ENCODE data around the gene CAMK2A. TPM values are rescaled to one million over a fixed set of nuclear protein-coding genes. Genes with fewer than 3 reads are reported as not detected.

CAMK2A gene
- total RNA-seq, 1 donor from 2014 or later = 1.2 TPM

DNA sequence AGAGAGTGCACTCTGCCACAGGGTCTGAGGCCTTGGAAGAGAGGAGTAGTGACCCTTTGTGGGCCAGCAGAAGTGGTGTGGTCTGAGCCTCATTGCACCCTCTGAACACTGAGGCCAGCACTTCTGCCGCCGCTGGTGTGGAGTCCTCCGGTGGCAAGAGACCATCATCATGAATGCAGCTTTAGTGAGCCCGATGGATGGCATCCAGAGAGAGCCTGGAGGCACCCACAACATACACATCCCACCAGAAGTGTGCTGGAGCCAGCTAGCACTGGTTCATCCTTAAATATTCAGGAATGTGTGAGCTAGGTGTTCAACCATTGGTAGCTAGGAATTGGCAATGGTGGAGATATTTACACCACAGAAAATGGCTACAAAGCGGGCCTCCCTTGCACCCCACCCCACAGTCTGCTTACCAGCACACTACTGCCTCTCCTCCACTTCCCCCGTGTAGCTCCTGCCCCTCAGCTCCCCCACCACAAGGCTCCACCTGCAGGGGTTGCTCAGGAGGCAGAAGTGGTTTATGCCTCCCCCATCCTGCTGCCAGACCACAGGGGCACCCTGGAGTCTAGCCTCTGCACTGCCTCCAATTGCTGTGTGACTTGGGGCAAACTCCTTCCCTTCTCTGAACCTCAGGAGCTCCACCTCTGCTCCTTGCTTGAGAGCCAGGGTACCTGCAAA lies 83.3 kb downstream of the CAMK2A start:
- FAIRE-seq (no peak), DNase-seq (ENCODE audit: low read depth) (no peak)
- no peaks in the 10 kb centered on the region for H3K79me2 ChIP-seq (ENCODE audit: insufficient read depth, low read length)
- Mint-ChIP-seq H3K27ac (ENCODE audit: unreplicated experiment) (no peak overlapping the region), H3K27me3 (ENCODE audit: low read depth, unreplicated experiment) (peaks cover 17% of the 10 kb centered on the region), H3K4me3 (ENCODE audit: unreplicated experiment) (no peak overlapping the region), H3K4me1 (ENCODE audit: low read depth, unreplicated experiment) (peaks cover 15% of the 10 kb centered on the region), H3K9me3 (ENCODE audit: unreplicated experiment) (peaks cover 1% of the 10 kb centered on the region), H3K36me3 (ENCODE audit: low read depth, unreplicated experiment) (no peaks in the 10 kb centered on the region)
- no peak for TF ChIP-seq EZH2 (IDR thresholded peaks at IDR 0.05; ENCODE audit: insufficient read depth, low read length)
- TF ChIP-seq, protein P1, sequence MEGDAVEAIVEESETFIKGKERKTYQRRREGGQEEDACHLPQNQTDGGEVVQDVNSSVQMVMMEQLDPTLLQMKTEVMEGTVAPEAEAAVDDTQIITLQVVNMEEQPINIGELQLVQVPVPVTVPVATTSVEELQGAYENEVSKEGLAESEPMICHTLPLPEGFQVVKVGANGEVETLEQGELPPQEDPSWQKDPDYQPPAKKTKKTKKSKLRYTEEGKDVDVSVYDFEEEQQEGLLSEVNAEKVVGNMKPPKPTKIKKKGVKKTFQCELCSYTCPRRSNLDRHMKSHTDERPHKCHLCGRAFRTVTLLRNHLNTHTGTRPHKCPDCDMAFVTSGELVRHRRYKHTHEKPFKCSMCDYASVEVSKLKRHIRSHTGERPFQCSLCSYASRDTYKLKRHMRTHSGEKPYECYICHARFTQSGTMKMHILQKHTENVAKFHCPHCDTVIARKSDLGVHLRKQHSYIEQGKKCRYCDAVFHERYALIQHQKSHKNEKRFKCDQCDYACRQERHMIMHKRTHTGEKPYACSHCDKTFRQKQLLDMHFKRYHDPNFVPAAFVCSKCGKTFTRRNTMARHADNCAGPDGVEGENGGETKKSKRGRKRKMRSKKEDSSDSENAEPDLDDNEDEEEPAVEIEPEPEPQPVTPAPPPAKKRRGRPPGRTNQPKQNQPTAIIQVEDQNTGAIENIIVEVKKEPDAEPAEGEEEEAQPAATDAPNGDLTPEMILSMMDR (IDR thresholded peaks at IDR 0.05; ENCODE audit: insufficient read depth, low read depth, low read length) = no peak
- no peaks in the 10 kb centered on the region for H3K36me3 ChIP-seq (ENCODE audit: insufficient read depth, low read length)
- peaks cover 2% of the 10 kb centered on the region for H3K27me3 ChIP-seq (ENCODE audit: insufficient read depth, low read length)
- H2AFZ ChIP-seq (ENCODE audit: low read depth, low read length) = no peak overlapping the region
- no peaks in the 10 kb centered on the region for H4K20me1 ChIP-seq (ENCODE audit: insufficient read depth, low read length)
- no peak overlapping the region for H3K9ac ChIP-seq (ENCODE audit: low read length)
- H3K27ac ChIP-seq (ENCODE audit: low read depth, low read length) = no peak overlapping the region
- H3K9me3 ChIP-seq (ENCODE audit: insufficient read depth, low read depth, low read length) = no peaks in the 10 kb centered on the region
- no peak overlapping the region for H3K4me3 ChIP-seq (ENCODE audit: insufficient read depth, low read depth, low read length)
- H3K4me1 ChIP-seq (ENCODE audit: insufficient read depth, low read length) = peaks cover 16% of the 10 kb centered on the region
- no peak overlapping the region for H3K4me2 ChIP-seq (ENCODE audit: low read length)

DNA sequence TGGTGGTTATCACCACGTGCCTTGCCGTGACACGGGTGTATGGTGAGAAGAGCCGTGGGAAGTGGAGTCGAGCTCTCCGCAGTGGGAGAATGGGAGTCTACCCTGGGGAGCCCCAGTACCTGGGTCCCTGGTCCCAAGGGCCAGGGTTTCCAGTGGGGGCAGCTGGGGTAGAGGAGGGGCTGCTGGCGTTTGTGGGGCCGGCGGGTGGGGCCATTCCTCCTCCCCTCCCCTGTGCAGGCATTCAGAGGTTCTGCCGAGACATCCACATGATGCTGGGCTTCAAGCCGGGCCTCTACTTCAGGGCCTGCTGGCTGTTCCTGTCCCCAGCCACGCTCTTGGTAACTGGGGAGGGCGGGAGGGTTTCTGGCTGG lies 85.0 kb downstream of the CAMK2A start:
- Histone ChIP-seq H3K27me3 (ENCODE audit: insufficient read depth, low read length) (peaks cover 7% of the 10 kb centered on the region), H3K36me3 (ENCODE audit: insufficient read depth, low read length) (no peaks in the 10 kb centered on the region), H3K79me2 (ENCODE audit: insufficient read depth, low read length) (no peaks in the 10 kb centered on the region), H3K9ac (ENCODE audit: low read length) (no peak overlapping the region), H2AFZ (ENCODE audit: low read depth, low read length) (no peak overlapping the region), H3K4me1 (ENCODE audit: insufficient read depth, low read length) (peaks cover 14% of the 10 kb centered on the region), H4K20me1 (ENCODE audit: insufficient read depth, low read length) (no peaks in the 10 kb centered on the region), H3K4me3 (ENCODE audit: insufficient read depth, low read depth, low read length) (no peak overlapping the region), H3K4me2 (ENCODE audit: low read length) (no peak overlapping the region), H3K9me3 (ENCODE audit: insufficient read depth, low read depth, low read length) (no peaks in the 10 kb centered on the region), H3K27ac (ENCODE audit: low read depth, low read length) (no peak overlapping the region)
- Mint-ChIP-seq H3K36me3 (ENCODE audit: low read depth, unreplicated experiment) (peaks cover 2% of the 10 kb centered on the region), H3K4me1 (ENCODE audit: low read depth, unreplicated experiment) (peaks cover 11% of the 10 kb centered on the region), H3K27ac (ENCODE audit: unreplicated experiment) (no peak overlapping the region), H3K4me3 (ENCODE audit: unreplicated experiment) (no peak overlapping the region), H3K9me3 (ENCODE audit: unreplicated experiment) (peaks cover 4% of the 10 kb centered on the region), H3K27me3 (ENCODE audit: low read depth, unreplicated experiment) (peaks cover 27% of the 10 kb centered on the region)
- FAIRE-seq = no peak
- no peak for DNase-seq (ENCODE audit: low read depth)
- TF ChIP-seq, protein P1 (IDR thresholded peaks at IDR 0.05; ENCODE audit: insufficient read depth, low read depth, low read length) = no peak
- TF ChIP-seq EZH2 (IDR thresholded peaks at IDR 0.05; ENCODE audit: insufficient read depth, low read length) = no peak

DNA sequence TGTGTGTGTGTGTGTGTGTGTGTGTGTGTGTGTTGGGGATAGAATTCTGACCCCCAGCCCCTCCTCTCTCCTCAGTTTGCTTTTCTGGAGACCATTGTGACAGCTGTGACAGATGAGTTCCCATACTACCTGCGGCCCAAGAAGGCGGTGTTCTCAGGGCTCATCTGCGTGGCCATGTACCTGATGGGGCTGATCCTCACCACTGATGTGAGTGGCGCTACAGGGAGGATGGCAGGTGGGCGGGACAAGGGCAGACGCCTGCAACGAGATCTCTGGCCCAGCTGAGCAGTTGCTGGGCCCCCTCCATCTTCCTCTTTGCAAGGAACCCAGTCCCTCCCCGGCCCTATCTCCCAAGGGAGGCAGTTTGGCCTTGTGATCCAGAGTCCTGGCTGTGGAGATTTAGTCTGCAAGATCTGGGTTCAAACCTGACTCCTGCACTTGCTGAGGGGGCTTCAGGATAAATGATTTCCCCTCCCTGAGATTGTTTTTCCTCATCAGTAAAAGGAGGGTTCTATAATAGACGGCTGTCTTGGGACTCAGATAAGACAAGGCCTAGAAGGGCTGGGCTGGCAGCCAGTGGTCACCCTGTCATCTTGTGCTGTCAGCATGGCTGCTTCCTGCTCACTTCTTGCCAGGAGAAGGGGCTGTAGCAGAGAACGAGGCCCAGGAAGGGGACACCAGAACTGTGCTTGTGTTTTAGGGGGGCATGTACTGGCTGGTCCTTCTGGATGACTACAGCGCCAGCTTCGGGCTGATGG lies 85.6 kb downstream of the CAMK2A start:
- FAIRE-seq (no peak), DNase-seq (ENCODE audit: low read depth) (no peak)
- Histone ChIP-seq H3K4me3 (ENCODE audit: insufficient read depth, low read depth, low read length) (no peak overlapping the region), H3K4me2 (ENCODE audit: low read length) (no peak overlapping the region), H3K27me3 (ENCODE audit: insufficient read depth, low read length) (peaks cover 12% of the 10 kb centered on the region), H3K79me2 (ENCODE audit: insufficient read depth, low read length) (no peaks in the 10 kb centered on the region), H2AFZ (ENCODE audit: low read depth, low read length) (no peak overlapping the region), H3K36me3 (ENCODE audit: insufficient read depth, low read length) (no peaks in the 10 kb centered on the region), H3K9ac (ENCODE audit: low read length) (no peak overlapping the region), H4K20me1 (ENCODE audit: insufficient read depth, low read length) (no peaks in the 10 kb centered on the region), H3K27ac (ENCODE audit: low read depth, low read length) (no peak overlapping the region), H3K4me1 (ENCODE audit: insufficient read depth, low read length) (peaks cover 8% of the 10 kb centered on the region), H3K9me3 (ENCODE audit: insufficient read depth, low read depth, low read length) (no peaks in the 10 kb centered on the region)
- Mint-ChIP-seq H3K36me3 (ENCODE audit: low read depth, unreplicated experiment) (peaks cover 2% of the 10 kb centered on the region), H3K27me3 (ENCODE audit: low read depth, unreplicated experiment) (peaks cover 33% of the 10 kb centered on the region), H3K4me3 (ENCODE audit: unreplicated experiment) (no peak overlapping the region), H3K27ac (ENCODE audit: unreplicated experiment) (no peak overlapping the region), H3K4me1 (ENCODE audit: low read depth, unreplicated experiment) (peaks cover 9% of the 10 kb centered on the region), H3K9me3 (ENCODE audit: unreplicated experiment) (peaks cover 4% of the 10 kb centered on the region)
- TF ChIP-seq, protein P1 (IDR thresholded peaks at IDR 0.05; ENCODE audit: insufficient read depth, low read depth, low read length) = no peak
- TF ChIP-seq EZH2 (IDR thresholded peaks at IDR 0.05; ENCODE audit: insufficient read depth, low read length) = no peak
